Measurements from ENCODE around the gene IL1RL1.

IL1RL1 gene

DNA sequence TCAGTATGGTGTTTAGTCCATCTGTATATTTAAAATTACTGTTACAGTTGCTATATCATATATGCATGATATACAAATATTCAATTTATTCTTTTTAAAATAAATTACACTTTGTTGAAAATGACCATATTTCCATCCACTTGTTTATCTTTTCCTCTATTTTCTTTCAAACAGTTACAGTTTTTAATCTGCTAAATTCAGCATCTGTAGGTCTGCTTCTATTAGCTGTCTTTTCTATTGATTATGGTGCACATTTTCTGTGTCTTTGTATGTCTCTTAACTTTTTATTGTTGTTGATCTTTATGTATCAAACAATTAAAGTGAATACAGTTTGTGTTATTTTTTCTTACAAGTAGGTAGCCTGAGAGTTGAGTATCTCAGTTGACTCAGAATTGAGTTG is 72.4 kb downstream of the IL1RL1 start:
- DNase-seq = no peak

GRCh38 chr2:102385522-102385921 is 74.2 kb downstream of the IL1RL1 start:
- no peak for DNase-seq

DNA sequence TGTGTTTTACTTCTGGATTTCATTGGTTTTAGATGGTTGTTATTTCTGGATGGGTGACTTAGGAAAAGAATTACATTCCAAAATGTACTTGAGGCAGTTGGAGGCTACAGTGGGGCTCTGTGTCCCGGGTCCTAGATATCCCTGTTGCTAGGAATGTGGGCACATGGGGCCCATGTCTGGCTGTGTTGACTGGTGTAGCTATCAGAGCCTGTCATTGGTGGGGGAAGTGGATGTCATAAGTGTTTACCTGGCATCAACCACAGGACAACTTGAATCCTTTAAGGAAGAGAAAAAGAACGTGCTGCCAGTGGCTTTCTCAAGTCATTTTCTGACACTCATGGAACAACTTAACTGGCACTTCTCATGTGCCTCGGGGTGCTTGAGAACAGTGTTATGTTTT is 74.6 kb downstream of the IL1RL1 start:
- DNase-seq = no peak

DNA sequence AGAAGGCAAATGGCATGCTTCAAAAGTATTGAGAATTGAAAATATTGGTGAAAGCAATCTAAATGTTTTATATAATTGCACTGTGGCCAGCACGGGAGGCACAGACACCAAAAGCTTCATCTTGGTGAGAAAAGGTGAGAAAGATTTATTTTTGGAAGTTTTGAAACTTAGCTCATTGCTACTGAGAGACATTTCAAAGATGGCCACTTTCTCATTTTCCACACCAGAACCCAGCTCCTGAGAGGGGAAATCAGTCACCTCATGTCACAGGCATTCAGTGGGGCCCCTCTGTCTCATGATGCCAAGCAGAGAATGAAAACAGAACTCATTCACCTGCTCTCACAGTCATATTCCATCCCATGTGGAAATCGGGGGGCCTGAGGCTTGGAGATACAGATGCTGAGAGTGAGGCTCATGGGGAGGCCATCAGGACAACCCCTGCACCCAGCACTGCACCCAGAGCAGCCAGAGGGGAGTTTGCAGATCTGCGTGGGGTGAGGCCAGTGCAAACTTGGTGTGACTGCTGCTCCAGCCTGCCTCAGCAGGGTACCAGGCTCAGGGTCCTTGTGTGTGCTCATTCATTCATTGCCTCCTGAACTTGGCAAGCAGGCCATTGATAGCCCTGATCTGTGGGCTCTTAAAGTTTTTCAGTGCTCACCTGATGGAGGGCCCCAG is 75.6 kb downstream of the IL1RL1 start:
- DNase-seq = no peak

DNA sequence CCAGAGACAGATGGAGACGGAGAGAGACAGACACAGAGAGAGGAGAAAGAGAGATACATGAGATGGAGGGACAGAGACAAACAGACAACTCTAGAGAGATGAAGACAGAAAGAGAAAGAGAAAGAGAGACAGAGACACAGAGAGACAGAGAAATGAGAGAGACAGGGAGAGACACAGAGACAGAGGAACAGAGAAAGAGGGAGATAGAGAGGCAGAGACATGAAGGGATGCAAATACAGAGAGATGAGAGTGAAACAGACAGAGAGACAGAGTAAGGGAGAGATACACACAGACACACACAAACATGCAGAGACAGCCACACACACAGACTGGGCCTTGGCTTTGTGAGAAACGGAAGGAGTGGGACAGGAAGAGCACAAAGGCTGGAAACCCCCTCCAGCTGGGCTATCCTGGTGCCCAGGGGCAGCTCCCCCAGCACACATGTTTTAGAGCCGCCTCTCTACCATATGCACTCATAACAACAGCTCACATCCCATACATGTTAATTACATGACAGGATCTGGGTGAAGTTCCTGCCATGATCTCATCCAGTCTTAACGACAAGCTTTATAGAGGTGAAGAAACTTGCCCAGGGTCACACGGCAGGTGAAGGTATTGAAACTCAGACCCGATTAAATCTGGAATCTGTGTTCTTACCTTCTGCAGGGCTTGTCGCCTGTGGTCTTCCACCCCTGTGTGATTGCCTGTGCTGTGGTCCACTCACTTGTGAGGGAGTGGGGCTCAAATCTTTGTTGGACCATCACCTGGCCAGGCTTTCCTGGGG is 76.6 kb downstream of the IL1RL1 start:
- no peak for DNase-seq

GRCh38 chr2:102391565-102391964 is 80.2 kb downstream of the IL1RL1 start:
- no peak for DNase-seq

- DNase-seq = no peak
Observed at GRCh38 chr2:102392096-102392495, 80.7 kb downstream of the IL1RL1 start.

DNA sequence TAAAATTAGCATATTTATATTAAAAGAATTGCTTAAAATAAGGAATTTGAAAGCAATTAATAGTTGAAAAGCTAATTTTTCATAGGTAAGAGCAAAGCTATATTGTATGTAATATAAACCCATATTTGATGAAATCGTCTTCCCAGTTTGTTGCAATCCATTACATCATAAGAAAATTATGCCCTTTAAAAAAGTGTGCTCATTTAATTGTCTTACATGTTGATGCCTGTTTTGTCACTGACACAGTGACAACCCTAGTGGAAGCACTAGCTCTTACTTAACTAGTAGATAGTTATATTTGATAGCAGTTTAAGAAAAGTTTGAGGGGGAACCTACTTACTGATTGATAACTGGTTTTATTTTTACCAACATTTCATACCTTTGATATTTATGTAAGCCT is 81.6 kb downstream of the IL1RL1 start:
- DNase-seq = no peak

DNA sequence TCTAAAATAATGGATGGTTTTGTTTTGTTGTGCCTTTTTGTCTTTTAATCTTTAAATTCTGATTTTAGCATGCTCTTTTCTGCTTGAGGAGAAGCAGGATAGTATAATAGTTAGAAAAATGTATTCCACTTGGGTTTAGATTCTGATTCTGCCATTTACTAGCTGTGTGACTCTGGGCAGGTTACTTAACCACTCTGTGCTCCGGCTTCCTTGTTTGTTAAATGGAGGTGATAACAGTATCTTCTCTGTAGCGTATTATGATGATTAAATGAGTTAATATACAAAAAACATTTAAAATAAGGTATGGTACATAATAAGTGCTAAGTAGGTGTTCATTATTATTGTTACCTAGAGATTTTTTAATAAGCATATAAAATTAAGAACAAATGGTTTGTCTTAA is 84.6 kb downstream of the IL1RL1 start:
- no peak for DNase-seq

GRCh38 chr2:102397209-102397608 is 85.8 kb downstream of the IL1RL1 start:
- DNase-seq = no peak

GRCh38 chr2:102399499-102400141 is 88.3 kb downstream of the IL1RL1 start:
- no peak for DNase-seq

DNA sequence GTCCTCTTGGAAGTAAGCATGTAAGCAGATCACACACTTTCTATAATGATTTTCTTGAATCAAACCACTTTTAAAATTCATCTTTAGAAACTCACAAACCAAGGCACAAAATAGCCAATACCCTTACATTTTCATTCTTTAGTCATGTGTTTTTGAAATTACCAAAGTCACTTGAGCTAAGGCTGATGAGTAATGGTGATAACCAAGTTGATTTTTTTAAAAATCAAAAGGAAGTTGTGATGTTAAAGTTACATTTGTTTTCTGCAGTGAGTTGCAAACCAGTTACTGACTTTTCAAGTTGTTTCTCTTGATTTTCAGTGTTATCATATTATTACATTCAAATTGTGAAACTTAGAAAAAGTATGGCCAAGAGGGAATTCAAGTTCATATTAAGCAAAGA is 90.1 kb downstream of the IL1RL1 start:
- no peak for DNase-seq

Data from NCI-H187 (cell line).